RKO (cell line): Measurements from ENCODE around the gene ANKRD17.

Experiments
- DNase-seq: peaks from one replicate; pipeline ENCODE4 v3.0.0-alpha.2; 2016; ENCODE audit warnings: low spot score

The ANKRD17 gene

GRCh38 chr4:73053974-73054480 is 204.6 kb downstream of the ANKRD17 start:
- no peak for DNase-seq

- no peak for DNase-seq
These were observed 205.5 kb downstream of the ANKRD17 start for GRCh38 chr4:73053076-73053475.

DNA sequence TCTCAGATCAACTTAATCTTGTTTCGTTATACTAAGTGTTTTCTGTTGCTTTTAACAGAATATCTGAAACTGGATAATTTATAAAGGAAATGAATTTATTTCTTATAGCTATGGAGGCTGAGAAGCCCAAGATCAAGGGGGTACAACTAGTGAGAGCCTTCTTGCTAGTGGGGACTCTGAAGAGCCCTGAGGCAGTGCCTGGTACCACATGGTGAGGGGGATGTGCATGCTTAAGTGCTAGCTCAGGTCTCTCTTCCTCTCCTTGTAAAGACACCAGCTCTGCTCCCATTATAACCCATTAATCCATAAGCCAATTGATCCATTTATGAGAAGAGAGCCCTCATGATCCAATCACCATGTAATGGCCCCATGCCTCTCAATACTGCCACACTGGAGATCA is 207.0 kb downstream of the ANKRD17 start:
- DNase-seq, result no peak

DNA sequence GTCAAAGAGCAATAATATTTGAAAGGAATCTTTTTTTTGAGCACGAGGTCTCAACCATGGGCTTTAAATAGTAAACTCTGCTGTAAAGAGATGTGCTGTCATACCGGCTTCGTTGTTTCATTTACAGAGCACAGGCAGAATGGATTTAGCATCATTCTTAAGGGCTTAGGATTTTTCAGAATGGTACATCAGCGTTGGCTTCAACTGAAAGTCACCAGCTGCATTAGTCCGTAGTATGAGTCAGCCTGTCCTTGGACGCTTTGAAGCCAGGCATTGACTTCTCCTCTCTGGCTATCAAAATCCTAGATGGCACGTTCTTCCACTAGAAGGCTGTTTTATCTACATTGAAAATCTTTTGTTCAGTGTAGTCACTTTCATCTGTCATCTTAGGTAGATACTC is 212.7 kb downstream of the ANKRD17 start:
- no peak for DNase-seq

GRCh38 chr4:73037057-73037456 is 221.5 kb downstream of the ANKRD17 start:
- DNase-seq, result no peak

DNA sequence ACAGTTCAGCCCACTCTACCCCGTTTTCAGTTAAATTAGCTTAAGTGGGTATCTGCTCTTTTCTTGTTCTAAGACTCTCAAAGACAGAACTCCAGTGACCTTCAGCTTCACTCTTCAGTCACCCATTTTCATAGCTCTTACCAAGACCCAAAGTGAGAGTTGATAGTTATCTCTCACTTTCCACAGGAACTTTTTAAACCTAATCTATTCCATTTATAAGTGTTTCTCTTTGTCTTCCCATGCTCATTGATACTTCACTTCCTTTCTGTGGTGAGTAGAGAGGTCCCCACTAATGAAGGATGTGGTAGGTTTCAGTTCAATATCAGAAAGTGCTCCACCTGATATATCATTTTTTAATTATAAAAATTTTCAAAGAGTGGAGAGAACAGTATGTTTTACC is 222.5 kb downstream of the ANKRD17 start:
- DNase-seq, result no peak

DNA sequence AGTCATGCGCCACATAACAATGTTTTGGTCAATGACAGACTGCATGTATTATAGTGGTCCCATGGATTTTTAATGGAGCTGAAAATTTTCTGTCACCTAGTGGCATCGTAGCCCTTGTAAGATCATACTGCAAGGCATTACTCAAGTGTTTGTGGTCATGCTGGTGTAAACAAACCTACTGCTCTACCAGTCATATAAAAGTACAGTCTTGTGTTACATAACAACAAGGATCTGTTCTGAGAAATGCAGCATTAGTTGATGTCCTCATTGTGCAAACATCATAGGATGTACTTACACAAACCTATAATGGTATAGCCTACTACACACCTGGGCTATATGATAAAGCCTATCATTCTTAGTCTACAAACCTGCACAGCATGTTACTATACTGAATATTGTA is 223.7 kb downstream of the ANKRD17 start:
- DNase-seq, result no peak

- no peak for DNase-seq
These were observed 230.0 kb downstream of the ANKRD17 start for GRCh38 chr4:73028621-73029020.
